HG03135 (cell line): ENCODE measurements around the gene PBLD.
"Not testable (repeated sequence)": the region's sequence is repeated elsewhere in the genome, so short reads cannot be mapped to it uniquely, and the experiment has no call there.

ENCODE experiments used
- ATAC-seq: cut with Tn5 transposase; IDR thresholded peaks from one replicate; pipeline ENCODE4 v1.9.1; 2021; ENCODE audit warnings: mild to moderate bottlenecking, moderate library complexity; ENCODE audit not compliant: unreplicated experiment

Gene PBLD

GRCh38 chr10:68331455-68332258, 1.1 kb downstream of the PBLD start, which contains the start of gene HNRNPH3:
HNRNPH3 (plus strand) TSS chr10:68332064; CDS start chr10:68337222, 5,158 bp downstream.
- peak; percentile 78 for ATAC-seq

- ATAC-seq, result no peak
These were observed 1.8 kb downstream of the PBLD start for GRCh38 chr10:68330852-68331454.

- no peak for ATAC-seq
These were observed 3.2 kb downstream of the PBLD start for GRCh38 chr10:68329506-68329861.

- no peak for ATAC-seq
These were observed 4.6 kb downstream of the PBLD start for GRCh38 chr10:68327889-68328786.

- not testable (repeated sequence) for ATAC-seq
These were observed 8.3 kb downstream of the PBLD start for GRCh38 chr10:68324396-68324795.

GRCh38 chr10:68318331-68319059, 14.2 kb downstream of the PBLD start:
- ATAC-seq, result no peak

GRCh38 chr10:68315582-68315981, 17.1 kb downstream of the PBLD start:
- no peak for ATAC-seq

- not testable (repeated sequence) for ATAC-seq
These were observed 17.8 kb downstream of the PBLD start for GRCh38 chr10:68314930-68315329.

- no peak for ATAC-seq
These were observed 22.2 kb downstream of the PBLD start for GRCh38 chr10:68310531-68310930.

GRCh38 chr10:68305854-68306253, 26.9 kb downstream of the PBLD start:
- ATAC-seq, result no peak

- ATAC-seq, result no peak
These were observed 28.8 kb downstream of the PBLD start for GRCh38 chr10:68303849-68304412.

- ATAC-seq, result no peak
These were observed 29.9 kb downstream of the PBLD start for GRCh38 chr10:68302871-68303270.

- no peak for ATAC-seq
These were observed 30.3 kb downstream of the PBLD start for GRCh38 chr10:68302503-68302823.

GRCh38 chr10:68301790-68302502, 30.8 kb downstream of the PBLD start:
- ATAC-seq, result no peak

- no peak for ATAC-seq
These were observed 31.4 kb downstream of the PBLD start for GRCh38 chr10:68301301-68301700.

- ATAC-seq, result no peak
These were observed 35.7 kb downstream of the PBLD start for GRCh38 chr10:68296843-68297663.

- ATAC-seq, result no peak
These were observed 42.0 kb downstream of the PBLD start for GRCh38 chr10:68290736-68291135.

- no peak for ATAC-seq
These were observed 44.0 kb downstream of the PBLD start for GRCh38 chr10:68288717-68289116.
